AG04450 (cell line): Measurements from ENCODE around the gene KRT39. TPM values are rescaled to one million over a fixed set of nuclear protein-coding genes. Genes with fewer than 3 reads are reported as not detected.

Source experiments
- CTCF ChIA-PET: fragments of 300-600, 350-600 bp; formaldehyde crosslinking; extraction: SDS; loops from one replicate; lab custom pipeline; 2022; ENCODE audit warnings: antibody characterized with exemption, inconsistent platforms; lab: Charles Lee
- POLR2A ChIA-PET: fragments of 350-600 bp; formaldehyde crosslinking; extraction: SDS; loops from one replicate; lab custom pipeline; 2021; ENCODE audit warnings: antibody characterized with exemption, inconsistent platforms; lab: Yijun Ruan, JAX
- DNase-seq: peaks from one replicate; pipeline ENCODE4 v3.0.0-alpha.2; 2011; ENCODE audit warnings: low read depth, low spot score
- H3K27ac ChIP-seq: one replicate; pipeline ENCODE4 v1.5.1; 2012; ENCODE audit warnings: low read depth, low read length, control low read depth
- H3K27me3 ChIP-seq: one replicate; pipeline ENCODE4 v1.6.0; 2012; ENCODE audit warnings: low read length; ENCODE audit not compliant: control insufficient read depth, insufficient read depth
- H3K4me3 ChIP-seq: 2 replicates; pipeline ENCODE4 v1.5.1; 2011; ENCODE audit warnings: mild to moderate bottlenecking, low read depth, low read length, control low read depth
- H3K9me3 ChIP-seq: 2 replicates; pipeline ENCODE4 v1.5.1; 2012; ENCODE audit warnings: low read length; ENCODE audit not compliant: control insufficient read depth, insufficient read depth
- CTCF ChIP-seq: IDR thresholded peaks from 2 replicates; pipeline ENCODE4 v1.5.1; 2011; ENCODE audit warnings: low read depth, low read length, control low read depth, inconsistent platforms
- polyA minus RNA-seq: library from RNA; depleted of rRNA, polyadenylated mRNA; stranded (reverse); fragments of >200 nt; gene quantifications from 2 replicates; pipeline ENCODE4 v1.2.3, GENCODE V29; 2011; rRNA and poly(A)+ RNA removed
- polyA plus RNA-seq: library from polyadenylated mRNA; depleted of rRNA; stranded (reverse); fragments of >200 nt; gene quantifications from 2 replicates; pipeline ENCODE4 v1.2.3, GENCODE V29; 2011; rRNA removed

Gene KRT39
- polyA plus RNA-seq (0.11 TPM in 1 of 2 replicates, not detected in the other), polyA minus RNA-seq (not detected in 2 replicates)

- Histone ChIP-seq H3K4me3 (no peak within 1 kb of the TSS), H3K27me3 (no peaks in the 10 kb centered on the region), H3K27ac (peak within 1 kb of the TSS; percentile 11), H3K9me3 (peaks cover 14% of the 10 kb centered on the region)
- POLR2A ChIA-PET = no interaction called here
- DNase-seq = no peak
- CTCF ChIA-PET = no interaction called here
- no peak for TF ChIP-seq CTCF
These were observed at the start of gene KRT39 for GRCh38 chr17:40966848-40967247. KRT39 (minus strand) TSS chr17:40966948; CDS start chr17:40966856, 92 bp downstream.

- Histone ChIP-seq H3K27ac (no peak overlapping the region), H3K27me3 (no peaks in the 10 kb centered on the region), H3K4me3 (no peak overlapping the region), H3K9me3 (no peaks in the 10 kb centered on the region)
- CTCF ChIA-PET = interaction anchor here (0.7 kb wide), 1 partner anchor 534 kb away, joined by 3 read pairs; no protein-coding TSS in a partner anchor
- TF ChIP-seq CTCF = no peak
- DNase-seq = no peak
- POLR2A ChIA-PET = no interaction called here
These were observed 48.7 kb upstream of the KRT39 start for GRCh38 chr17:41015454-41015853.

- H3K27me3 ChIP-seq = no peaks in the 10 kb centered on the region
- ChIA-PET CTCF (no interaction called here), POLR2A (no interaction called here)
- H3K27ac ChIP-seq = no peak overlapping the region
- H3K4me3 ChIP-seq = no peak overlapping the region
- DNase-seq = peak; percentile 13
- TF ChIP-seq CTCF = no peak
- H3K9me3 ChIP-seq = no peaks in the 10 kb centered on the region
These were observed 46.9 kb upstream of the KRT39 start for GRCh38 chr17:41013606-41014005.

- Histone ChIP-seq H3K9me3 (no peaks in the 10 kb centered on the region), H3K4me3 (no peak overlapping the region), H3K27me3 (no peaks in the 10 kb centered on the region), H3K27ac (no peak overlapping the region)
- TF ChIP-seq CTCF = no peak
- ChIA-PET CTCF (no interaction called here), POLR2A (no interaction called here)
- no peak for DNase-seq
These were observed 46.4 kb upstream of the KRT39 start for GRCh38 chr17:41013181-41013580.

- no peak overlapping the region for H3K4me3 ChIP-seq
- ChIA-PET POLR2A (no interaction called here), CTCF (no interaction called here)
These were observed 45.8 kb upstream of the KRT39 start for GRCh38 chr17:41012326-41013120.

More at GRCh38 chr17:41012326-41013120, 45.8 kb upstream of the KRT39 start:
- no peak for DNase-seq
- Histone ChIP-seq H3K27me3 (no peaks in the 10 kb centered on the region), H3K9me3 (no peaks in the 10 kb centered on the region), H3K27ac (no peak overlapping the region)
- no peak for TF ChIP-seq CTCF
